Activated naive CD8-positive, alpha-beta T cell treated with anti-CD3 and anti-CD28 coated beads, Interleukin-2, amount 50 U/mL, for 24 hours (primary cell): ENCODE results near the gene CYP4A22.
"Not testable (repeated sequence)": the region's sequence is repeated elsewhere in the genome, so short reads cannot be mapped to it uniquely, and the experiment has no call there.

Experiments used
- ATAC-seq: fragments of 150-1000 bp; cut with Tn5 transposase; one replicate; pipeline ENCODE4 v1.10.0; 2021
- DNase-seq: peaks from one replicate; pipeline ENCODE4 v3.0.0; 2021
- H3K27ac Mint-ChIP-seq: one replicate; pipeline ENCODE4 v1.8.0; 2021; ENCODE audit warnings: mild to moderate bottlenecking, mixed read lengths
- H3K27me3 Mint-ChIP-seq: one replicate; pipeline ENCODE4 v1.8.0; 2021; ENCODE audit warnings: mixed read lengths
- H3K36me3 Mint-ChIP-seq: one replicate; pipeline ENCODE4 v1.8.0; 2021; ENCODE audit warnings: low read depth, mixed read lengths
- H3K4me1 Mint-ChIP-seq: one replicate; pipeline ENCODE4 v1.8.0; 2021; ENCODE audit warnings: mixed read lengths
- H3K4me3 Mint-ChIP-seq: one replicate; pipeline ENCODE4 v1.8.0; 2021; ENCODE audit warnings: mild to moderate bottlenecking, moderate library complexity, mixed read lengths
- H3K9me3 Mint-ChIP-seq: one replicate; pipeline ENCODE4 v1.8.0; 2021; ENCODE audit warnings: mixed read lengths

CYP4A22 gene

DNA sequence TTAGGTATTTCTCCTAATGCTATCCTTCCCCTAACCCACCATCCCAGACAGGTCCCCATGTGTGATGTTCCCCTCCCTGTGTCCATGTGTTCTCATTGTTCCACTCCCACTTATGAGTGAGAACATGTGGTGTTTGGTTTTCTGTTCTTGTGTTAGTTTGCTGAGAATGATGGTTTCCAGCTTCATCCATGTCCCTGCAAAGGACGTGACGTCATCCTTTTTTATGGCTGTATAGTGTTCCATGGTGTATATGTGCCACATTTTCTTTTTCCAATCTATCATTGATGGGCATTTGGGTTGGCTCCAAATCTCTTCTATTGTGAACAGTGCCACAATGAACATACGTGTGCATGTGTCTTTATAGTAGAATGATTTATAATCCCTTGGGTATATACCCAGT lies 4.6 kb upstream of the CYP4A22 start:
- not testable (repeated sequence) for H3K4me3 Mint-ChIP-seq, DNase-seq, H3K36me3 Mint-ChIP-seq, ATAC-seq, H3K9me3 Mint-ChIP-seq, H3K4me1 Mint-ChIP-seq, H3K27ac Mint-ChIP-seq
- peaks cover 12% of the 10 kb centered on the region for H3K27me3 Mint-ChIP-seq

DNA sequence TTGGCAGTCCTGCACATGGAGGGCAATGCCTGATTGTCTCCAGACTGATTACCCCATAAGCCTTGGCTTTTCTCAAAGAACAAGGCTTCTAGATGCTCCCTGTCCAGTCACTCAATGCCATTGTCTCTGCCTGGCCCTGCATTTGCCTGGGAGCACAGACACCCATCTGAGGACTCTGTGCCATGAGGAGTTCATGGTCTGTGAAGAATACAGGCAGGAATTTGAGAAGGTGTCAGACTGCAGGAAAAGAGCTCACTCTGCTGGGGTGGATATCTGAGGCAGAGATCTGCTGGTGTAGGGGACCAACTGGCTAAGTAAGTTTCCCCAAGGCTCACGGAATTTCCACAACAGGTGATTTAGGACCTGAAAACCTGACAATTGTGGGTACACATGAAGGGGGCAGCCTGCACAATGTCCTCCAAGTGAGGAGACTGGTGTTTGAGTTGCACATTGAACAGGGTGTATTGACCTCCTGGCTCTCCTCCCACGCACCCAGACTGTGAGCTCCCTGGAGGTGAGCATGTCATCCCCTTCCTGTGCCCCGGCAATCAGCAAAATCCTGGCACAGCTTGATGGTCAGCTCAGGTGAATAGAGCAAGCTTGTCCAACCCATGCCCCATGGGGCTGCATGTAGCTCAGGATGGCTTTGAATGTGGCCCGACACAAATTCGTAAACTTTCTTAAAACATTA lies 829 bp downstream of the CYP4A22 start:
- ATAC-seq (no peak), DNase-seq (no peak)
- Mint-ChIP-seq H3K27ac (no peak overlapping the region), H3K4me3 (no peak overlapping the region), H3K36me3 (no peaks in the 10 kb centered on the region), H3K4me1 (no peaks in the 10 kb centered on the region), H3K9me3 (no peaks in the 10 kb centered on the region), H3K27me3 (peaks cover 2% of the 10 kb centered on the region)

DNA sequence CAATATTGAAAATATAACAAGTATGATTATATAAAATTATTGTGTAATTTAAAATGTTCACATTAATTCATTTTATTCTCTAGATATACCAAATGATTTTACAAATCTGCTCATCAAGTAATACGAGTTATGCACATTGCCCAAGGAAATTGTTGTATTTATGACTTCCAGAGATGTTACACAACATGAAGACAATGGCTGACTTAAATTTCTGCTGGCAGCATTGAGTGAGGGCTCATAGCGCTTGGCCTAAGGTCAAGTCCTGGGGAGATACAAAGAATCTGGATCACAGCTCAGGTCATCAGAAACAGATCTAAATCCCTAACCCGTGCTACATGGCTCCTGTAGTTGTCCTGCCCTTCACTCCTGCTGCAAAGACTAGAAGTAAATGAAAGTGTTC lies 3.1 kb downstream of the CYP4A22 start:
- H3K9me3 Mint-ChIP-seq, H3K36me3 Mint-ChIP-seq, H3K27me3 Mint-ChIP-seq, H3K27ac Mint-ChIP-seq, H3K4me3 Mint-ChIP-seq, H3K4me1 Mint-ChIP-seq, DNase-seq, ATAC-seq: not testable (repeated sequence)

DNA sequence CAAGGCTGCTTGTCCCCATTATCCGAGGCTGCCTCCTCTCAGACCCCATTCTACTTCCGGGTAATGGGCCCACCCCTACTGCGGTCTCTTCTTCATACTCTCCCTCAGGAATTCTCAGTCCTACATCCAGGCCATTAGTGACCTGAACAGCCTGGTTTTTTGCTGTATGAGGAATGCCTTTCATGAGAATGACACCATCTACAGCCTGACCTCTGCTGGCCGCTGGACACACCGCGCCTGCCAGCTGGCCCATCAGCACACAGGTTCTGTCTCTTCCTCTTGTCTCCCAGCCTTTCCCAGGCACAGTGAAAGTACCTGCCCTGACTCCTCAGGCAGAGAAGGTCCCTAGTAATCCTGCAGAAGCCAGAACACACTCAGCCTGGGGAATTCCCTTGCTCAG lies 6.4 kb downstream of the CYP4A22 start:
- not testable (repeated sequence) for H3K27me3 Mint-ChIP-seq, H3K9me3 Mint-ChIP-seq, H3K4me3 Mint-ChIP-seq, ATAC-seq, H3K27ac Mint-ChIP-seq, H3K4me1 Mint-ChIP-seq, H3K36me3 Mint-ChIP-seq, DNase-seq

DNA sequence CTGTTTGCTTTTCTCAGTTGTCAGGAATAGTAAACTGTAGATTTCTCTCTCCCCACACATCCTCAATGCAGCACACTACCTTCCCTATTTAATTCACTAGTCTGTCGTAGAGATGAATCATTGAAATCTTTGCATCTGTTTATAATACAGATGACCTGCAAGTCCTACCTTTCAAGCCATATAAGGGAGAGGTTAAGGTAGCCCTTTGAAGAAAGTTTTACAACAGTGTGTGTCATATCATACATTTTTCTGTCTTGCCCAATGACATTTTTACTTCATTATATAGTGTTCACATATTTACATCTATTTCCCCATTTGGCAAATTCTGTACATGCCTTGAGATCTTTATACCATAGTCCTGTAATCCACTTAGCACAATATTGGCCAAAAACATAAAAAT lies 9.3 kb downstream of the CYP4A22 start:
- H3K27ac Mint-ChIP-seq, H3K4me3 Mint-ChIP-seq, DNase-seq, H3K4me1 Mint-ChIP-seq, H3K9me3 Mint-ChIP-seq, ATAC-seq, H3K36me3 Mint-ChIP-seq: not testable (repeated sequence)
- H3K27me3 Mint-ChIP-seq = peaks cover 12% of the 10 kb centered on the region

DNA sequence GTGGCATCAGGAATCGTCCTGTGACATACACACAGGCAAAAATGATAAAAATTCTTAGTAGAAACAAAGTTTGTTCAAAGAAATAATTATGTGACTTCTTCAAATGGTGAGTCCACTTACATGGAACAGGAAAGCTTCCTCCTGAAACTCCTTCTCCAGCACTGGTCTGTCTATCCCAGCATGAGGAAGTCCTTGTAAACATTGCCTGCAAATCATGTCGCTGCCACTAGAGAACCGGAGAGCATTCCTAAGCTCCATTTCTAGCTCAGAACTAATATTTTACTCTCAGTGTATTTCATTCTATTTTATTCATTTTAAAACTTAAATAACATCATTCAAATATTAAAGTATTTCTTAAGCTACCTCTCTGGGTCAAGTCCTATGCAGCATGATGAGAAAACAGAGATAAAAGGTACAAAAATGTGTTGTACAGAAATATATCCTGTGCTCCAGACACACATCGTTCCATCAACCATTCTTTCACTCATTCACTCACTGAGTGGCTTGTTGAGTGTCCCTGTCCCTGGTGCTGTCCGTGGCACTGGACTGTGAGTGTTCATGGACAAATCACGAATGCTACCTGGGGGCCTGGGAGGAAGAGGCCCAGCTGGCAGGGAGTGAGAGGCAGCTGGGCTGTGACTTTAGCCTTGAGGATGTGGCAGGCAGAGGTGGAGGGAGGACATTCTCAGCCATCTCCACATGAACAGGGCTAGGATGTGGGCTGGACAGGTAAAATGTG lies 10.0 kb downstream of the CYP4A22 start:
- ATAC-seq (no peak), DNase-seq (no peak)

DNA sequence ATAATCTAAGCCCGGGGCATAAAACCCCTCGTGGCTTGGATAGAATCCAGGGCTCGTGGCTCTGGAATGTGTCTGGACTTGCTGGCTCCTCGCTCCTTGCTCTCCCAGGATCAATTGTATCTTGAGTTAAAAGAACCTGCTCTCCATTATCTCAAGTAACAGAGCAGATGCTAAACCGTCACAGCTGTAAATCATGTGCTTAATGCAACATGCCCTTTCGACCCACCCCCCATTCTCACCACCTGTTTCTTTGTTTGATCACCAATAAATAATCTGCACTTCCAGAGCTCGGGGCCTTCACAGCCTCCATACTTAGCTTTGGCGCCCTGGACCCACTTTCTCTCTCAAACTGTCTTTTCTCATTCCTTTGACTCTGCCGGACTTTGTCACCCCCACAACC lies 11.9 kb downstream of the CYP4A22 start:
- DNase-seq, H3K4me3 Mint-ChIP-seq, ATAC-seq, H3K27ac Mint-ChIP-seq, H3K36me3 Mint-ChIP-seq, H3K4me1 Mint-ChIP-seq, H3K9me3 Mint-ChIP-seq: not testable (repeated sequence)
- H3K27me3 Mint-ChIP-seq = peaks cover 19% of the 10 kb centered on the region

More for the DNA sequence above, 10.0 kb downstream of the CYP4A22 start:
- H3K27ac Mint-ChIP-seq = no peak overlapping the region
- H3K9me3 Mint-ChIP-seq = no peaks in the 10 kb centered on the region
- no peaks in the 10 kb centered on the region for H3K36me3 Mint-ChIP-seq
- peaks cover 3% of the 10 kb centered on the region for H3K4me1 Mint-ChIP-seq
- peaks cover 14% of the 10 kb centered on the region for H3K27me3 Mint-ChIP-seq
- no peak overlapping the region for H3K4me3 Mint-ChIP-seq

DNA sequence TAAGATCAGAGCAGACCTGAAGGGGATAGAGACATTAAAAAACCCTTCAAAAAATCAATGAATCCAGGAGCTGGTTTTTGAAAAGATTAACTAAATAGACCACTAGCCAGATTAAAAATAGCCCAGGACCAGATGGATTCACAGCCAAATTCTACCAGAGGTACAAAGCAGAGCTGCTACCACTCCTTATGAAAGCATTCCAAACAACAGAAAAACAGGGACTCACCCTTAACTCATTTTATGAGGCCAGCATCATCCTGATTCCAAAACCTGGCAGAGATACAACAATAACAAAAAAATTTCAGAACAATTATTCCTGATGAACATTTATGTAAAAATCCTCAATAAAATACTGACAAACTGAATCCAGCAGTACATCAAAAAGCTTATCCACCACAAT lies 19.2 kb downstream of the CYP4A22 start:
- peaks cover 18% of the 10 kb centered on the region for H3K27me3 Mint-ChIP-seq
- H3K4me1 Mint-ChIP-seq, H3K36me3 Mint-ChIP-seq, H3K27ac Mint-ChIP-seq, DNase-seq, H3K4me3 Mint-ChIP-seq, H3K9me3 Mint-ChIP-seq, ATAC-seq: not testable (repeated sequence)

DNA sequence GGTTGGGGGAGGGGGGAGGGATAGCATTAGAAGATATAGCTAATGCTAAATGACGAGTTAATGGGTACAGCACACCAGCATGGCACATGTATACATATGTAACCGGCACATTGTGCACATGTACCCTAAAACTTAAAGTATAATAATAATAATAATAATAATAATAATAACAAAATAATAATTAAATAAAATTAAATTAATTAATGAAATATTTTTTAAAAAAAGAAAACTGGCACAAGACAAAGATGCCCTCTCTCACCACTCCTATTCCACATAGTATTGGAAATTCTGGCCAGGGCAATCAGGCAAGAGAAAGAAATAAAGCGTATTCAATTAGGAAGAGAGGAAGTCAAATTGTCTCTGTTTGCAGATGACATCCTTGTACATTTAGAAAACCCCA lies 20.7 kb downstream of the CYP4A22 start:
- DNase-seq, H3K36me3 Mint-ChIP-seq, H3K27ac Mint-ChIP-seq, H3K4me1 Mint-ChIP-seq, ATAC-seq, H3K9me3 Mint-ChIP-seq, H3K4me3 Mint-ChIP-seq: not testable (repeated sequence)
- H3K27me3 Mint-ChIP-seq = peaks cover 20% of the 10 kb centered on the region

DNA sequence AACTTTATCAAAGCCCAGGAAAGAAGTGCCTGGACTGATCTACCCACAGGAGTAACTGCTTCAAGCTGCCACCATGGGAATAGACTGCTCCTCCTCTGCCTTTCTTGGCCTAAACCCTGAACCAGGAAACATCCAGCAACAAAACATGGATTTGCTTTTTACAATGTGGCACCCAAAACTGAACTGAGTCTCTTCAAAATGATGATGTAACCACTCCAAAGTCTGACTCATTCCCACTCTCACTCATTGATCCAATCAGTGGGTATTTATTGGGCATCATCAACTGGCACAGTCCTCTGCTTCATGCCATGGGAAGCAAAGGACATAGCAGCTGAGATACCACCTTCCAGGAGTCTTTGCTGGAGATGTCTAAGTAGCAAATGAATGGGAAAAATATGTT lies 23.5 kb downstream of the CYP4A22 start:
- no peaks in the 10 kb centered on the region for H3K36me3 Mint-ChIP-seq
- H3K4me3 Mint-ChIP-seq = no peak overlapping the region
- no peaks in the 10 kb centered on the region for H3K4me1 Mint-ChIP-seq
- DNase-seq (no peak), ATAC-seq (no peak)
- H3K9me3 Mint-ChIP-seq = no peaks in the 10 kb centered on the region
- peaks cover 21% of the 10 kb centered on the region for H3K27me3 Mint-ChIP-seq
- no peak overlapping the region for H3K27ac Mint-ChIP-seq

DNA sequence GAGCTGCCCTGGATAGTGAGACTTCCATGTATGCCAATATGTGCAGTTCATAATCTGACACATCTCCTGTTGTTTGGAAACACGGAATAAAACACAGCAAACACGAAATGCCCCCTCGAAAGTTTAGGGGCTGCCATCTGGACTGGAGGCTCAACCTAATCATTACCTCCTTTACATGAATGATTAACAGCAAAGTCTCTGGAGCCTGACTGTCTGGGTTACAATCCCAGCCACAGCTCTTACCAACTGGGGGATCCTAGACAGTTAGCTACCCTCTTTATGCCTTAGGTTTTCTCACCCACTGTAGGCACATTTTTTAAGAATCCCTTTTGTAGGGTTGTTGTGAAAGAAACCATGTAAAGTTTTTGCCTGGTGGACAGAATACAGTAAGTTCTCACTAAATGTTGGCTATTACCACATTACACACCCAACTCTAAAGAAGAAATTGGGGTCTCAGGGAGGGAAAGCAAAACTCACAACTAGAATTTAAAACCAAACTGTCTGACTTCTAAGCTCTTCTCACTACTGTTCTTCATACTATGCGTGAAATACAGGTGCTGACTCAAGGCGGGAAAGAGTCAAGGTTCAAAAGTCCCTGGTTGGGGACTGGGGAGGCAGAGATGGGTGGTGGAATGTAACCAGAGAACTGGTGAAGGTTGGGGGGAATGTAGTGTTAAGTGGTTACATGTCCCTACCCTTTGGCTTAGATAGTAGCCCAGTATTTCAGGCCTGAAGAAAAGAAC lies 24.2 kb downstream of the CYP4A22 start:
- Mint-ChIP-seq H3K4me3 (no peak overlapping the region), H3K27ac (no peak overlapping the region), H3K9me3 (no peaks in the 10 kb centered on the region), H3K27me3 (peaks cover 23% of the 10 kb centered on the region), H3K4me1 (no peaks in the 10 kb centered on the region), H3K36me3 (no peaks in the 10 kb centered on the region)
- DNase-seq (no peak), ATAC-seq (no peak)

DNA sequence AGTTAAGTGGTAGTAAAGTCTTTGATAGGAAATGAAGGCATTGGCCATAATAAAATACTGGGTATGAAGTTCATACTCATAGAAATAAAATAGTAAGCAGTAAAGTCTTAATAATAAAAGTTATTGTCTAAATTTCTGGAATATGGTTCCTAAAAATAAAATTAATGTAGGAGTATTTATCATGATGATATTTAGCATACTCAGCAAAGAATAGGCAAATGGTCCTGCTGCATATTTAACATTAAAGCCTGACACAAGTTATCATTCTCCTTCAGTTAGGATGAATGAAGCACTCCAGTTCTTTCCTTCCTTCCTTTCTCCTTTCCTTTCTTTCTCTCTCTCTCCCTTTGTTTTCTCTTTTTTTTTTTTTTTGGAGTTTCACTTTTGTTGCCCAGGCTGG lies 27.3 kb downstream of the CYP4A22 start:
- Mint-ChIP-seq H3K4me3 (no peak overlapping the region), H3K27ac (no peak overlapping the region), H3K9me3 (no peaks in the 10 kb centered on the region), H3K4me1 (no peaks in the 10 kb centered on the region), H3K36me3 (no peaks in the 10 kb centered on the region), H3K27me3 (peaks cover 28% of the 10 kb centered on the region)
- ATAC-seq (no peak), DNase-seq (no peak)

DNA sequence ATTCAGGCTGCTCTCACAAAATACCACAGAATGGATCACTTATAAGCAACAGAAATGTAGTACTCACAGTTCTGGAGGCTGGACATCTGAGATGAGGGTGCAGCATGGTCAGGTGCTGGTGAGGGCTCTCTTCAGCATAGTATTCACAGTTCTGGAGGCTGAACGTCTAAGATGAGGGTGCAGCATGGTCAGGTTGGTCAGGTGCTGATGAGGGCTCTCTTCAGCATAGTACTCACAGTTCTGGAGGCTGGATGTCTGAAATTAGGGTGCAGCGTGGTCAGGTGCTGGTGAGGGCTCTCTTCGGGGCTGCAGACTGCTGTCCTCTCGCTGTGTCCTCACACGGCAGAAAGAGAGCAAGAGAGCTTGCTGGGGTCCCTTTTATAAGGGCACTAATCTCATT lies 35.5 kb downstream of the CYP4A22 start:
- no peak overlapping the region for H3K4me3 Mint-ChIP-seq
- no peak overlapping the region for H3K27ac Mint-ChIP-seq
- H3K4me1 Mint-ChIP-seq = no peaks in the 10 kb centered on the region
- no peaks in the 10 kb centered on the region for H3K9me3 Mint-ChIP-seq
- ATAC-seq (no peak), DNase-seq (no peak)
- H3K36me3 Mint-ChIP-seq = no peaks in the 10 kb centered on the region
- H3K27me3 Mint-ChIP-seq = peaks cover 36% of the 10 kb centered on the region

DNA sequence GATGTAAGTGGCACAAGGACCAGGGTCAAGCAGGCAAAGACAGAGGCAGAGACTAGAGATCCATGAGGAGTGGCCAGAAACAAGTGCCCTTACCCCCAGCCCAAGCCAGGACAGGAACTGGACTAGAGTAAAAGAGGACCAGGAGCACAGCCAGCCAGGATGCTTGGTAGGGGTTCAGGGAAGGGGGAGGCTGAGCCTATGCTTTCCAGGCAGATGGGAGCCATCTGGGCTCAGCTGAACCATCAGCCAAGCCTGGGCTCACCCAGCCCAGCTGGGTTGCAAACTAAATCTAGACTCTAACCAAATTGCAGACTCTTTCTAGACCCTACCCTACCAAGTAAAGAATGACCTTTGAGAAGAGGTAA lies 37.4 kb downstream of the CYP4A22 start:
- H3K9me3 Mint-ChIP-seq = no peaks in the 10 kb centered on the region
- peaks cover 5% of the 10 kb centered on the region for H3K4me1 Mint-ChIP-seq
- no peak overlapping the region for H3K4me3 Mint-ChIP-seq
- peaks cover 39% of the 10 kb centered on the region for H3K27me3 Mint-ChIP-seq
- DNase-seq (no peak), ATAC-seq (no peak)
- no peak overlapping the region for H3K27ac Mint-ChIP-seq
- H3K36me3 Mint-ChIP-seq = no peaks in the 10 kb centered on the region
